ENCODE results near the gene PDE9A. TPM values are rescaled to one million over a fixed set of nuclear protein-coding genes. Genes with fewer than 3 reads are reported as not detected.

Gene PDE9A
- total RNA-seq, 4 donors from 2014 or later: 10.6 to 83.2 (median 28.5) TPM

DNA sequence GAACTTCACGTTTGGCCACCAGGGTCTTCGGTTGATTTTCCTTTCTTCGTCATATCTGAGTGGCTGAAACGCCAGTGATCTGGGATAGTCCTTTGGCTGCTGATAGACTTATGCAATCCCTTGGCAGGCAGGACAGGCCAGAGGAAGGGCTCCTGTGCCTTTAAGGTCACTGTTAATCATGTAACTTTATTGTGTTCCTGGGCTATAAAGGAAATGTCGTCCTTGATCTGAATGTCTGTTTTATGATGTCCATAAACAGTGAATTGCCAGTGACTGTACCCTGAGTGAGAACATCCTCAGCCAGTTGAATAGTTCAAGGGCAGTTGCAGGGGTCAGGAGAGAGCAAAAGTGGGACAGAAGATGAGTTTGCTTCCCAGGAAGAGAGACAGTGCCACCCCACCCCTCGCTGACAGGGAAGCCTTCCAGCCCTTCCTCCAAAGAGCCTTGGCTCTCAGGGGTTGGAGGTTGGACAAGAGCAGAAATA is 68.0 kb downstream of the PDE9A start:
- TF ChIP-seq POLR2A (IDR thresholded peaks at IDR 0.05) (no peak), EP300 (IDR thresholded peaks at IDR 0.05) (no peak), POLR2AphosphoS5 (IDR thresholded peaks at IDR 0.05) (peak; percentile 36)
- TF ChIP-seq, protein P1, sequence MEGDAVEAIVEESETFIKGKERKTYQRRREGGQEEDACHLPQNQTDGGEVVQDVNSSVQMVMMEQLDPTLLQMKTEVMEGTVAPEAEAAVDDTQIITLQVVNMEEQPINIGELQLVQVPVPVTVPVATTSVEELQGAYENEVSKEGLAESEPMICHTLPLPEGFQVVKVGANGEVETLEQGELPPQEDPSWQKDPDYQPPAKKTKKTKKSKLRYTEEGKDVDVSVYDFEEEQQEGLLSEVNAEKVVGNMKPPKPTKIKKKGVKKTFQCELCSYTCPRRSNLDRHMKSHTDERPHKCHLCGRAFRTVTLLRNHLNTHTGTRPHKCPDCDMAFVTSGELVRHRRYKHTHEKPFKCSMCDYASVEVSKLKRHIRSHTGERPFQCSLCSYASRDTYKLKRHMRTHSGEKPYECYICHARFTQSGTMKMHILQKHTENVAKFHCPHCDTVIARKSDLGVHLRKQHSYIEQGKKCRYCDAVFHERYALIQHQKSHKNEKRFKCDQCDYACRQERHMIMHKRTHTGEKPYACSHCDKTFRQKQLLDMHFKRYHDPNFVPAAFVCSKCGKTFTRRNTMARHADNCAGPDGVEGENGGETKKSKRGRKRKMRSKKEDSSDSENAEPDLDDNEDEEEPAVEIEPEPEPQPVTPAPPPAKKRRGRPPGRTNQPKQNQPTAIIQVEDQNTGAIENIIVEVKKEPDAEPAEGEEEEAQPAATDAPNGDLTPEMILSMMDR (IDR thresholded peaks at IDR 0.05): peak in 1 of 4 experiments; percentile 31
- no peaks in the 10 kb centered on the region for H3K27me3 ChIP-seq
- ATAC-seq: peak; percentile 71
- no peaks in the 10 kb centered on the region for H3K9me3 ChIP-seq
- 9 to 18% methylated on average over 5 to 6 of the region's 6 CpGs for WGBS, 2 donors (ENCODE audit: low coverage in 1 of 2)
- peak overlapping the region in 1 of 2 donors; percentile 14 for H3K4me3 ChIP-seq
- no peaks in the 10 kb centered on the region for H3K36me3 ChIP-seq
- H3K27ac ChIP-seq: peak overlapping the region in 3 of 4 donors; percentile 7 to 36 (median 33)
- peaks cover 0 to 30% (median 3%) of the 10 kb centered on the region in 3 donors for H3K4me1 ChIP-seq

DNA sequence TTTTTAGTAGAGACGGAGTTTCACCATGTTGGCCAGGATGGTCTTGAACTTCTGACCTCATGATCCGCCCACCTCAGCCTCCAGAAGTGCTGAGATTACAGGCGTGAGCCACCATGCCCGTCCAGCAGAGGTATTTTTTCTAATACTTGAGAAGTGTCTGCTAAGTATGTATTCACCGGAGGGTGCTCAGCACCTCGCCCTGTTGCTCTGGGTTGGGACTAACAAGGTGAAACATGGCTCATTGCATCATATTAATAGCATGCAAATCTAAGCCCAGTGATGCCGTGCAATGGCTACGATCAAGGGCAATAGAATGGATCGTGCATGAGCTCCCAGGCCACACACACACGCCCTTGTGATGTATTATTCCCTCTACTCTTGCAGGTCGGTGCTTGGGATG is 68.7 kb downstream of the PDE9A start:
- Histone ChIP-seq H3K4me1 (peaks cover 0 to 30% (median 3%) of the 10 kb centered on the region in 3 donors), H3K27ac (peak overlapping the region in 2 of 4 donors; percentile 33 to 36), H3K36me3 (no peaks in the 10 kb centered on the region), H3K4me3 (no peak overlapping the region), H3K27me3 (no peaks in the 10 kb centered on the region), H3K9me3 (no peaks in the 10 kb centered on the region)
- TF ChIP-seq EP300 (IDR thresholded peaks at IDR 0.05) (no peak), POLR2AphosphoS5 (IDR thresholded peaks at IDR 0.05) (no peak), POLR2A (IDR thresholded peaks at IDR 0.05) (no peak)
- TF ChIP-seq, protein P1 (IDR thresholded peaks at IDR 0.05): no peak
- ATAC-seq: no peak
- WGBS, 2 donors (ENCODE audit: low coverage in 1 of 2): 93 to 100% methylated on average over 1 to 6 of the region's 11 CpGs

DNA sequence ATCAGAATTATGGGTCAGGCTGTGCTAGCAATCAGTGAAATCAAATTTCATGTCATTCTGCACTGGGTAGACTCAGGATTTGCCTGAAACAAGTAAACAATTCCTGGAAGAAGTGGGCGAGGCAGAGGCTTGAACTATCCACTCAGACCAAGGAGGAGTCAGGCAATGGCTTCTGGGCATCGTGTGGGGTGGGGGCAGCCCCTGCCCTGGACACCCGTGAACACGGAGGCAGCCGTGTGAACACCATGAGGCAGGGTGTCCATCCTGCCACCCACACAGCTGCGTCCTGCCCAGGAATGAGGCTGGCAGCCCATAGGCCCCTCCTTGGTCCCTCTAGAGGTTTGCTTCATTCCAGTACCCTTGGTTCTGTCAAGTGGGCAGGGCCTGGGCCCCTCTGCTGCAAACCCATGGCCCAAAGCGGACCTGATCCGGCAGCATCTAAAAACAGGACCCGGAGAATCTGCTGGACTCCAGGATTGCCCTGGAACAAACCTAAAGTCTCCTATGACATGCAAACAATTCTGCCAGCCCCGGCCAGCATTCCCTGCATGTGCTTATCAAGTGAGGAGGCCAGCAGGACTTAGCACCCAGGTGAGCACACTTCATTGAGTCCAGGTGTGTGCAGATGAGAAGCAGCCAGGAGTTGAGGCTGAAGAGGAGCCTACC is 69.5 kb downstream of the PDE9A start:
- TF ChIP-seq EP300 (IDR thresholded peaks at IDR 0.05): no peak
- TF ChIP-seq POLR2AphosphoS5 (IDR thresholded peaks at IDR 0.05): no peak
- no peak for TF ChIP-seq POLR2A (IDR thresholded peaks at IDR 0.05)
- TF ChIP-seq, protein P1 (IDR thresholded peaks at IDR 0.05): no peak
- H3K27ac ChIP-seq: peak overlapping the region in 2 of 4 donors; percentile 38 to 45
- H3K9me3 ChIP-seq: no peaks in the 10 kb centered on the region
- no peak overlapping the region for H3K4me3 ChIP-seq
- H3K27me3 ChIP-seq: no peaks in the 10 kb centered on the region
- peaks cover 0 to 30% (median 3%) of the 10 kb centered on the region in 3 donors for H3K4me1 ChIP-seq
- no peaks in the 10 kb centered on the region for H3K36me3 ChIP-seq
- 61 to 63% methylated on average over 1 to 5 of the region's 10 CpGs for WGBS, 2 donors (ENCODE audit: low coverage in 1 of 2)
- no peak for ATAC-seq

DNA sequence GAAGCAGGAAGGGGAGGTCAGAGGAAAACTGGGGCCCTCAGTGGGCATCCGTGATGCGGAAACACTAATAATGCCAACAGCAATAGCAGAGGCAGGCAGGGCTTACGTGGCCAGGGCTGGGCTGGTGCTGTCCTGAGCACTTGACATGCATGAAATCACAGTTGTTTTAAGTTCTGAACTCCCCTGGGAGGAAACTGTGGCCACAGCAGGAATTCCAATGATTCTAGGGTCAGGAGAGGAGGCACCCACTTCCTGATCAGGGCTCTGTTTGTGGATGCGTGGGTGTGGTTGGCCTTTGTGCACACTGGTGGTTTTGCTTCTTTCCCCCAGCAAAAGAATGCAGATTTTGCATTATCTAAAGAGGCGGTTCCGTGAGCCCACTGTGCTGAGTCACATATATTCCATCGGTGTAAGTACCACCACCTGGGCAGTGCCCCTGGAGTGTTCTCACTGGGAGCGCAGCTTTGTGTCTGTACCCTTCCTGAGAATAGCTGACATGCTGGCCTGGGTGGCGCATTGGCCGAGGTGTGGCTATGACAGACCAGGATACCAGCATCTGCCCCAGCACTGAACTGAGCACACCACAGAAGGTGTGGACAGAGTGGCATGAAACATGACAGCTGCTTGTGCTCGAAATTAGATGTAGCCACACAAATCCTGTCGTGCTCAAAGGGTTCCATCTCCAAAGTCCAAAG is 71.0 kb downstream of the PDE9A start:
- H3K4me1 ChIP-seq: peaks cover 0 to 30% (median 3%) of the 10 kb centered on the region in 3 donors
- WGBS, 2 donors (ENCODE audit: low coverage in 1 of 2): 76 to 88% methylated on average over 5 to 6 of the region's 12 CpGs
- TF ChIP-seq POLR2AphosphoS5 (IDR thresholded peaks at IDR 0.05) (no peak), POLR2A (IDR thresholded peaks at IDR 0.05) (no peak), EP300 (IDR thresholded peaks at IDR 0.05) (no peak)
- TF ChIP-seq, protein P1 (IDR thresholded peaks at IDR 0.05): no peak
- no peaks in the 10 kb centered on the region for H3K36me3 ChIP-seq
- H3K27me3 ChIP-seq: no peaks in the 10 kb centered on the region
- peak; percentile 48 for ATAC-seq
- H3K9me3 ChIP-seq: no peaks in the 10 kb centered on the region
- H3K27ac ChIP-seq: peak overlapping the region in 3 of 4 donors; percentile 18 to 35 (median 22)
- H3K4me3 ChIP-seq: no peak overlapping the region
